Central memory CD8-positive, alpha-beta T cell (primary cell): Measurements from ENCODE around the gene IGLON5.

Source experiments
- ATAC-seq: fragments of 150-1000 bp; cut with Tn5 transposase; replicated peaks from 2 replicates; pipeline ENCODE4 v1.10.0; 2022; ENCODE audit warnings: mild to moderate bottlenecking, moderate FRiP score, moderate number of reproducible peaks; ENCODE audit not compliant: poor library complexity, severe bottlenecking; ENCODE audit errors: extremely low read depth
- DNase-seq, 2 donors: peaks; one replicate each; pipeline ENCODE4 v3.0.0; 2021; ENCODE audit warnings: low spot score in 2 of 2
- H3K27ac Mint-ChIP-seq: one replicate; pipeline ENCODE4 v1.8.0; 2022; ENCODE audit warnings: low read depth, mild to moderate bottlenecking, moderate library complexity, mixed read lengths
- H3K27me3 Mint-ChIP-seq: one replicate; pipeline ENCODE4 v1.8.0; 2022; ENCODE audit warnings: mixed read lengths
- H3K36me3 Mint-ChIP-seq: one replicate; pipeline ENCODE4 v1.8.0; 2022; ENCODE audit warnings: mild to moderate bottlenecking, moderate library complexity, mixed read lengths; ENCODE audit not compliant: insufficient read depth
- H3K4me1 Mint-ChIP-seq: one replicate; pipeline ENCODE4 v1.8.0; 2022; ENCODE audit warnings: mixed read lengths
- H3K4me3 Mint-ChIP-seq: one replicate; pipeline ENCODE4 v1.8.0; 2022; ENCODE audit warnings: mild to moderate bottlenecking, moderate library complexity, mixed read lengths
- H3K9me3 Mint-ChIP-seq: one replicate; pipeline ENCODE4 v1.8.0; 2022; ENCODE audit warnings: mixed read lengths

IGLON5 gene

GRCh38 chr19:51319649-51320279 is 8.3 kb downstream of the IGLON5 start:
- no peaks in the 10 kb centered on the region for H3K4me1 Mint-ChIP-seq
- no peak overlapping the region for H3K27ac Mint-ChIP-seq
- H3K9me3 Mint-ChIP-seq = peaks cover 6% of the 10 kb centered on the region
- DNase-seq = no peak
- peaks cover 38% of the 10 kb centered on the region for H3K27me3 Mint-ChIP-seq
- no peak for ATAC-seq
- peaks cover 3% of the 10 kb centered on the region for H3K36me3 Mint-ChIP-seq
- no peak overlapping the region for H3K4me3 Mint-ChIP-seq

- ATAC-seq = no peak
- Mint-ChIP-seq H3K27me3 (peaks cover 38% of the 10 kb centered on the region), H3K9me3 (peaks cover 3% of the 10 kb centered on the region), H3K27ac (no peak overlapping the region), H3K4me3 (no peak overlapping the region), H3K4me1 (no peaks in the 10 kb centered on the region), H3K36me3 (peaks cover 4% of the 10 kb centered on the region)
- no peak for DNase-seq
These were observed 8.8 kb downstream of the IGLON5 start for GRCh38 chr19:51320280-51320657.

- Mint-ChIP-seq H3K9me3 (no peaks in the 10 kb centered on the region), H3K27me3 (peaks cover 44% of the 10 kb centered on the region), H3K4me1 (no peaks in the 10 kb centered on the region), H3K4me3 (no peak overlapping the region), H3K36me3 (peaks cover 4% of the 10 kb centered on the region), H3K27ac (no peak overlapping the region)
- no peak for DNase-seq
- no peak for ATAC-seq
These were observed 10.4 kb downstream of the IGLON5 start for GRCh38 chr19:51321799-51322198.

GRCh38 chr19:51323481-51324166 is 12.2 kb downstream of the IGLON5 start:
- ATAC-seq = no peak
- H3K4me3 Mint-ChIP-seq = no peak overlapping the region

GRCh38 chr19:51324167-51324481 is 12.7 kb downstream of the IGLON5 start:
- ATAC-seq = no peak
- Mint-ChIP-seq H3K4me1 (no peaks in the 10 kb centered on the region), H3K4me3 (no peak overlapping the region), H3K9me3 (no peaks in the 10 kb centered on the region), H3K27me3 (peaks cover 61% of the 10 kb centered on the region), H3K36me3 (peaks cover 2% of the 10 kb centered on the region), H3K27ac (no peak overlapping the region)
- DNase-seq = no peak

More at GRCh38 chr19:51323481-51324166, 12.2 kb downstream of the IGLON5 start:
- no peak for DNase-seq
- Mint-ChIP-seq H3K9me3 (no peaks in the 10 kb centered on the region), H3K36me3 (peaks cover 2% of the 10 kb centered on the region), H3K27ac (peak overlapping the region; percentile 77), H3K4me1 (no peaks in the 10 kb centered on the region), H3K27me3 (peaks cover 56% of the 10 kb centered on the region)

- Mint-ChIP-seq H3K9me3 (no peaks in the 10 kb centered on the region), H3K36me3 (peaks cover 2% of the 10 kb centered on the region), H3K27me3 (peaks cover 74% of the 10 kb centered on the region), H3K4me3 (no peak overlapping the region), H3K27ac (no peak overlapping the region), H3K4me1 (no peaks in the 10 kb centered on the region)
- DNase-seq = no peak
- ATAC-seq = peak; percentile 59
These were observed 13.9 kb downstream of the IGLON5 start for GRCh38 chr19:51325161-51325976.

GRCh38 chr19:51326216-51327065 is 15.0 kb downstream of the IGLON5 start:
- ATAC-seq (no peak), DNase-seq (no peak)
- no peak overlapping the region for H3K4me3 Mint-ChIP-seq
- H3K4me1 Mint-ChIP-seq = no peaks in the 10 kb centered on the region
- no peak overlapping the region for H3K27ac Mint-ChIP-seq
- peaks cover 83% of the 10 kb centered on the region for H3K27me3 Mint-ChIP-seq
- H3K36me3 Mint-ChIP-seq = peaks cover 2% of the 10 kb centered on the region
- H3K9me3 Mint-ChIP-seq = no peaks in the 10 kb centered on the region

- peaks cover 89% of the 10 kb centered on the region for H3K27me3 Mint-ChIP-seq
- H3K4me1 Mint-ChIP-seq = no peaks in the 10 kb centered on the region
- H3K36me3 Mint-ChIP-seq = peaks cover 2% of the 10 kb centered on the region
- ATAC-seq = peak; percentile 66
- H3K4me3 Mint-ChIP-seq = peak overlapping the region; percentile 39
- no peaks in the 10 kb centered on the region for H3K9me3 Mint-ChIP-seq
- no peak overlapping the region for H3K27ac Mint-ChIP-seq
- peak in 1 of 2 donors; percentile 28 for DNase-seq
These were observed 15.9 kb downstream of the IGLON5 start for GRCh38 chr19:51327066-51328001.

- H3K27ac Mint-ChIP-seq = no peak overlapping the region
- H3K4me3 Mint-ChIP-seq = no peak overlapping the region
- no peaks in the 10 kb centered on the region for H3K4me1 Mint-ChIP-seq
These were observed 18.0 kb downstream of the IGLON5 start for GRCh38 chr19:51329411-51329810.

GRCh38 chr19:51330366-51330765 is 18.9 kb downstream of the IGLON5 start:
- H3K4me1 Mint-ChIP-seq = no peaks in the 10 kb centered on the region
- DNase-seq = no peak
- peaks cover 60% of the 10 kb centered on the region for H3K27me3 Mint-ChIP-seq
- no peak overlapping the region for H3K4me3 Mint-ChIP-seq
- no peak for ATAC-seq
- H3K27ac Mint-ChIP-seq = no peak overlapping the region
- H3K36me3 Mint-ChIP-seq = no peaks in the 10 kb centered on the region
- H3K9me3 Mint-ChIP-seq = no peaks in the 10 kb centered on the region

More at GRCh38 chr19:51329411-51329810, 18.0 kb downstream of the IGLON5 start:
- peaks cover 1% of the 10 kb centered on the region for H3K36me3 Mint-ChIP-seq
- DNase-seq = no peak
- ATAC-seq = no peak
- peaks cover 70% of the 10 kb centered on the region for H3K27me3 Mint-ChIP-seq
- no peaks in the 10 kb centered on the region for H3K9me3 Mint-ChIP-seq

GRCh38 chr19:51331193-51331592 is 19.7 kb downstream of the IGLON5 start:
- H3K27me3 Mint-ChIP-seq = peaks cover 52% of the 10 kb centered on the region
- H3K4me3 Mint-ChIP-seq = no peak overlapping the region
- no peaks in the 10 kb centered on the region for H3K9me3 Mint-ChIP-seq
- no peaks in the 10 kb centered on the region for H3K36me3 Mint-ChIP-seq
- no peak overlapping the region for H3K27ac Mint-ChIP-seq
- H3K4me1 Mint-ChIP-seq = no peaks in the 10 kb centered on the region
- ATAC-seq (no peak), DNase-seq (no peak)
